Smooth muscle cell (in vitro differentiated cells): ENCODE measurements around the gene SETD1B. TPM values are rescaled to one million over a fixed set of nuclear protein-coding genes. Genes with fewer than 3 reads are reported as not detected.

Source experiments
- DNase-seq: peaks from one replicate; lab custom pipeline; 2025; ENCODE audit not compliant: unreplicated experiment; lab: John Stamatoyannopoulos, UW
- H2AFZ ChIP-seq: fragments of 200-600 bp; sonication (generic); 2 replicates; pipeline ENCODE4 v1.6.0; 2016; ENCODE audit warnings: antibody characterized with exemption, low read depth, mild to moderate bottlenecking
- H3F3A ChIP-seq: fragments of 200-600 bp; sonication (generic); 2 replicates; pipeline ENCODE4 v1.6.0; 2017; ENCODE audit warnings: antibody characterized with exemption, low read depth
- H3K27ac ChIP-seq: fragments of 200-600 bp; sonication (generic); 2 replicates; pipeline ENCODE4 v1.5.1; 2016; ENCODE audit warnings: low read depth, mild to moderate bottlenecking
- H3K27me3 ChIP-seq: fragments of 200-600 bp; sonication (generic); 2 replicates; pipeline ENCODE4 v1.6.1; 2016; ENCODE audit warnings: low read depth, mild to moderate bottlenecking
- H3K36me3 ChIP-seq: fragments of 200-600 bp; sonication (generic); 2 replicates; pipeline ENCODE4 v1.5.1; 2016; ENCODE audit warnings: low read depth
- H3K4me1 ChIP-seq: fragments of 200-600 bp; sonication (generic); 2 replicates; pipeline ENCODE4 v1.5.1; 2016; ENCODE audit warnings: low read depth
- H3K4me2 ChIP-seq: fragments of 200-600 bp; sonication (generic); 2 replicates; pipeline ENCODE4 v1.6.0; 2016; ENCODE audit warnings: mild to moderate bottlenecking
- H3K4me3 ChIP-seq: fragments of 200-600 bp; sonication (generic); 2 replicates; pipeline ENCODE4 v1.5.1; 2016; ENCODE audit warnings: mild to moderate bottlenecking
- H3K79me2 ChIP-seq: fragments of 200-600 bp; sonication (generic); 2 replicates; pipeline ENCODE4 v1.6.0; 2016; ENCODE audit warnings: low read depth, mild to moderate bottlenecking
- H3K9ac ChIP-seq: fragments of 200-600 bp; sonication (generic); 2 replicates; pipeline ENCODE4 v1.6.0; 2016; ENCODE audit warnings: low read depth
- H3K9me3 ChIP-seq: fragments of 200-600 bp; sonication (generic); replicated peaks from 2 replicates; pipeline ENCODE4 v1.5.1; 2016; ENCODE audit warnings: low read depth
- H4K20me1 ChIP-seq: fragments of 200-600 bp; sonication (generic); 2 replicates; pipeline ENCODE4 v1.6.0; 2016; ENCODE audit warnings: low read depth
- CTCF ChIP-seq: fragments of 200-600 bp; sonication (generic); IDR thresholded peaks from 2 replicates; pipeline ENCODE4 v1.5.1; 2017; ENCODE audit warnings: borderline replicate concordance, mild to moderate bottlenecking, antibody characterized with exemption; ENCODE audit not compliant: insufficient read depth, poor library complexity, severe bottlenecking
- WGBS: methylation state at CpG from one replicate; pipeline ENCODE4 v1.1.7; 2016; ENCODE audit warnings: low lambda C conversion rate; 5-methylcytosine and 5-hydroxymethylcytosine counted together
- polyA plus RNA-seq: library from polyadenylated mRNA; unstranded; fragments of >200 nt; fragmentation: Nextera tagmentation; extraction: Ambion mirVana; gene quantifications from 2 replicates; pipeline ENCODE4 v1.2.1, GENCODE V29; 2016
- total RNA-seq: library from RNA; depleted of rRNA; stranded (reverse); fragments of >200 nt; gene quantifications from 2 replicates; pipeline ENCODE4 v1.2.3, GENCODE V29; 2014

Gene SETD1B
- total and polyA plus RNA-seq, 2 experiments from 2014 or later, result 1.9 to 4.2 TPM

GRCh38 chr12:121812320-121812871, 8.6 kb downstream of the SETD1B start:
- TF ChIP-seq CTCF, result no peak
- peaks cover 11% of the 10 kb centered on the region for H3K4me1 ChIP-seq
- no peak overlapping the region for H3K27ac ChIP-seq
- H3K79me2 ChIP-seq, result peaks cover 66% of the 10 kb centered on the region
- peak overlapping the region; percentile 84 for H3K4me2 ChIP-seq
- H3K9me3 ChIP-seq, result no peaks in the 10 kb centered on the region
- no peak overlapping the region for H3K9ac ChIP-seq
- peaks cover 11% of the 10 kb centered on the region for H3F3A ChIP-seq
- H3K36me3 ChIP-seq, result no peaks in the 10 kb centered on the region
- peak overlapping the region; percentile 57 for H3K4me3 ChIP-seq
- peak; percentile 29 for DNase-seq
- H2AFZ ChIP-seq, result no peak overlapping the region
- no peaks in the 10 kb centered on the region for H3K27me3 ChIP-seq
- 11% methylated on average over 24 of the region's 26 CpGs for WGBS
- peaks cover 77% of the 10 kb centered on the region for H4K20me1 ChIP-seq

DNA sequence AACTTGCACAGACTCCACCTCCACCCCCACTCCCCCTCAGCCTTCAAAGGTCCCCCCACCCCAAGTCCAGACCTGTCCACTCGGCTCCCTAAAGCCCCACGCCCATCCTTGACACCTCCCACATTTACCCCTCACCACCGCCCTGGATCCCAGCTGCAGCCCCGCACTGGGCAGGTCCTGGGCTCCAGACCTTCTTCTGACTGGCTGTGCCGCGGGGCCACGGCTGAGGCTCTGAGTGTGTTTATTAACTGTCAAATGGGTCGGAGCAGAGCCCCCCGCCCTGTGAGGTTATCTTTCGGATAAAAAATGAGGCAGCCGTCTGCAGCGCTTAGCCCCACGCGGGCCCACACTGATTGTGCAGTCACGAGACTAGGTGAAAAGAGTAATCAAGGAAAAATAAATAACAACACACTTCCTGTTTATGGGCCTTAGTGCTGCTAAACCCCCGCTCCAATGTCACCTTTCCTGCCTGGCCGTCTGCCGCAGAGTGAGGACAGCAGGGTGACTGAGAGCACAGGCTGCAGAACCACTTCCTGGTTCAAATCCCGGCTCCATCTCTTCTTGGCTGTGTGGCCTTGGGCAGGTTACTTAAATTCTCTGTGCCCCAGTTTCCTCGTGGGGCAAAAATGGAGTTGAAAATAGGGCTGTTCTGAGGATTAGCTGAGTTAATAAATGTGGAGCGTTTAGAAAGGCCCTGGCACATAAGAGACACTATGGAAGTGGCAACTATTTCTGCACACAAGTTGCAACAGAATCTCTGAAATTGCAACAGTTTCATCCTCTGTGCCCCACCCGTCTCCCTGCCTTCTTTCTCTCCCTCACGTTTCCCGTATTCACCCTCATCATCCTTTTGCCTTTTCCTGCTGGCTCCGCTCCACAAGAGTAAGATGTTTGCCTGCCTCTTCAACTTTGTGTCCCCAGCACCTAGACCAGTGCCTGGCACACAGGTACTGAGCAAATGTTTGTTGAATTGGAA, 9.4 kb downstream of the SETD1B start:
- TF ChIP-seq CTCF, result no peak
- 70% methylated on average over 25 of the region's 25 CpGs for WGBS
- no peaks in the 10 kb centered on the region for H3K9me3 ChIP-seq
- peaks cover 11% of the 10 kb centered on the region for H3K4me1 ChIP-seq
- peaks cover 11% of the 10 kb centered on the region for H3F3A ChIP-seq
- H2AFZ ChIP-seq, result no peak overlapping the region
- H3K9ac ChIP-seq, result no peak overlapping the region
- H4K20me1 ChIP-seq, result peaks cover 69% of the 10 kb centered on the region
- H3K4me2 ChIP-seq, result peak overlapping the region; percentile 84
- H3K4me3 ChIP-seq, result peak overlapping the region; percentile 57
- no peak overlapping the region for H3K27ac ChIP-seq
- peaks cover 57% of the 10 kb centered on the region for H3K79me2 ChIP-seq
- H3K27me3 ChIP-seq, result no peaks in the 10 kb centered on the region
- DNase-seq, result no peak
- no peaks in the 10 kb centered on the region for H3K36me3 ChIP-seq

- peaks cover 11% of the 10 kb centered on the region for H3K4me1 ChIP-seq
- no peak for DNase-seq
- no peak overlapping the region for H2AFZ ChIP-seq
- no peaks in the 10 kb centered on the region for H3K9me3 ChIP-seq
- H3K36me3 ChIP-seq, result no peaks in the 10 kb centered on the region
- no peak for TF ChIP-seq CTCF
- 90% methylated on average over 4 of the region's 14 CpGs for WGBS
- no peak overlapping the region for H3K4me2 ChIP-seq
- no peaks in the 10 kb centered on the region for H3K27me3 ChIP-seq
- H3K9ac ChIP-seq, result no peak overlapping the region
- H3K79me2 ChIP-seq, result peaks cover 51% of the 10 kb centered on the region
- no peak overlapping the region for H3K4me3 ChIP-seq
- H3F3A ChIP-seq, result peaks cover 11% of the 10 kb centered on the region
- H3K27ac ChIP-seq, result no peak overlapping the region
- peaks cover 61% of the 10 kb centered on the region for H4K20me1 ChIP-seq
These were observed 10.1 kb downstream of the SETD1B start for GRCh38 chr12:121813951-121814350.
